Endothelial cell of umbilical vein (primary cell): ENCODE data around the gene RNF175. TPM values are rescaled to one million over a fixed set of nuclear protein-coding genes. Genes with fewer than 3 reads are reported as not detected.

ENCODE experiments used
- BruUV-seq: library from RNA; stranded (reverse); fragments of 400-500 nt; replicated peaks from 2 replicates; lab custom pipeline; 2021; lab: Mats Ljungman, UMichigan
- CTCF ChIA-PET: fragments of 300-600, 350-600 bp; sonication (Branson Sonifier 250); formaldehyde crosslinking; loops from one replicate; lab custom pipeline; 2021; ENCODE audit warnings: antibody characterized with exemption, inconsistent platforms; lab: Charles Lee
- POLR2A ChIA-PET: fragments of 300-600, 350-600 bp; sonication (Branson Sonifier 250); formaldehyde crosslinking; loops from one replicate; lab custom pipeline; 2021; ENCODE audit warnings: antibody characterized with exemption, inconsistent platforms; lab: Charles Lee
- DNase-seq: peaks from one replicate; pipeline ENCODE4 v3.0.0-alpha.2; 2011; ENCODE audit warnings: low read depth, low spot score
- FAIRE-seq: peaks from 2 replicates; lab custom pipeline; 2011; peaks lifted over from hg19 to GRCh38; lab: Jason Lieb, UNC
- H2AFZ ChIP-seq: 2 replicates; pipeline ENCODE4 v1.6.0; 2012; ENCODE audit warnings: low read depth, low read length, control low read depth, inconsistent platforms
- H3K27ac ChIP-seq: 2 replicates; pipeline ENCODE4 v1.5.1; 2011; ENCODE audit warnings: low read depth, mild to moderate bottlenecking, control low read depth, low read length, moderate library complexity; ENCODE audit not compliant: insufficient read depth
- H3K27me3 ChIP-seq, 2 experiments: 2 replicates each; pipeline versions ENCODE4 v1.6.0 to v1.6.1; 2011; ENCODE audit warnings: low read length in 2 of 2, mixed read lengths in 1 of 2; ENCODE audit not compliant: control insufficient read depth in 2 of 2, insufficient read depth in 2 of 2
- H3K36me3 ChIP-seq, 2 experiments: 2 replicates in 1 of 2; 3 replicates in 1 of 2; pipeline ENCODE4 v1.5.1; 2011; ENCODE audit warnings: low read length in 2 of 2, mild to moderate bottlenecking in 1 of 2, moderate library complexity in 1 of 2; ENCODE audit not compliant: control insufficient read depth in 2 of 2, insufficient read depth in 2 of 2; ENCODE audit errors: extremely low read depth in 1 of 2
- H3K4me1 ChIP-seq: 3 replicates; pipeline ENCODE4 v1.5.1; 2011; ENCODE audit warnings: mild to moderate bottlenecking, low read length; ENCODE audit not compliant: control insufficient read depth, insufficient read depth; ENCODE audit errors: extremely low read depth
- H3K4me2 ChIP-seq: 2 replicates; pipeline ENCODE4 v1.6.1; 2011; ENCODE audit warnings: low read length, control low read depth, mixed read lengths; ENCODE audit not compliant: insufficient read depth
- H3K4me3 ChIP-seq, 3 experiments: fragments of 200-600 bp in 1 of 3; sonication (generic), shearing (Covaris generic) in 1 of 3; replicated peaks in 1 of 3; 2 replicates each; pipeline ENCODE4 v1.5.1; 2011 to 2016; ENCODE audit warnings: control low read depth in 3 of 3, low read length in 3 of 3, mild to moderate bottlenecking in 2 of 3, inconsistent platforms in 1 of 3, low read depth in 1 of 3, moderate library complexity in 1 of 3; ENCODE audit not compliant: insufficient read depth in 1 of 3
- H3K79me2 ChIP-seq: 2 replicates; pipeline ENCODE4 v1.6.0; 2012; ENCODE audit warnings: low read length, inconsistent platforms; ENCODE audit not compliant: control insufficient read depth, insufficient read depth
- H3K9ac ChIP-seq: replicated peaks from 2 replicates; pipeline ENCODE3; 2011; ENCODE audit warnings: low read length, control low read depth; ENCODE audit not compliant: insufficient read depth; ENCODE audit errors: extremely low read depth
- H3K9me1 ChIP-seq: replicated peaks from 3 replicates; pipeline ENCODE4 v1.6.0; 2011; ENCODE audit warnings: mild to moderate bottlenecking, low read length; ENCODE audit not compliant: control insufficient read depth, insufficient read depth; ENCODE audit errors: extremely low read depth
- H3K9me3 ChIP-seq: replicated peaks from 2 replicates; pipeline ENCODE4 v1.5.1; 2012; ENCODE audit warnings: low read length, inconsistent platforms; ENCODE audit not compliant: control insufficient read depth, insufficient read depth
- H4K20me1 ChIP-seq: replicated peaks from 2 replicates; pipeline ENCODE3; 2011; ENCODE audit warnings: mild to moderate bottlenecking, low read length; ENCODE audit not compliant: control insufficient read depth, insufficient read depth; ENCODE audit errors: extremely low read depth
- EZH2 ChIP-seq: IDR thresholded peaks from 2 replicates; pipeline ENCODE4 v1.6.1; 2012; ENCODE audit warnings: borderline replicate concordance, low read depth, mild to moderate bottlenecking, moderate library complexity, low read length, inconsistent platforms; ENCODE audit not compliant: severe bottlenecking
- FOS ChIP-seq: IDR thresholded peaks from 2 replicates; pipeline ENCODE4 v1.6.1; 2011; ENCODE audit warnings: mild to moderate bottlenecking, low read length, moderate library complexity, borderline replicate concordance; ENCODE audit not compliant: insufficient read depth
- GATA2 ChIP-seq: IDR thresholded peaks from 2 replicates; pipeline ENCODE4 v1.7.0; 2011; ENCODE audit warnings: low read depth, mild to moderate bottlenecking, moderate library complexity, mixed read lengths, low read length; ENCODE audit not compliant: insufficient read length, insufficient read depth
- JUN ChIP-seq: IDR thresholded peaks from 2 replicates; pipeline ENCODE4 v1.6.1; 2011; ENCODE audit warnings: borderline replicate concordance, low read depth; ENCODE audit not compliant: insufficient read length, insufficient read depth
- MYC ChIP-seq: IDR thresholded peaks from one replicate; pipeline ENCODE4 v1.6.1; 2011; ENCODE audit warnings: mild to moderate bottlenecking, low read depth, low read length
- POLR2A ChIP-seq: IDR thresholded peaks from 2 replicates; pipeline ENCODE4 v1.6.1; 2012; ENCODE audit warnings: low read depth, mild to moderate bottlenecking, control low read depth, low read length
- POLR2AphosphoS5 ChIP-seq: IDR thresholded peaks from 2 replicates; pipeline ENCODE4 v1.6.1; 2012; ENCODE audit warnings: low read depth, mild to moderate bottlenecking, control low read depth, low read length, moderate library complexity; ENCODE audit not compliant: insufficient read depth
- dilution Hi-C: fragments of 300-500 bp; cut with MboI; formaldehyde crosslinking; loops from one replicate; pipeline ENCODE4 v1.15.0; 2019; ENCODE audit warnings: low sequenced_read_pairs; ENCODE audit not compliant: extremely low pct_ligation_motif_present
- intact Hi-C: fragments of 100-400 bp; cut with micrococcal nuclease; formaldehyde crosslinking; loops from one replicate; pipeline ENCODE4 v1.10.0; 2022
- polyA plus RNA-seq, 4 experiments: library from polyadenylated mRNA; depleted of rRNA in 3 of 4; stranded (reverse) in 3 of 4; unstranded in 1 of 4; fragments of >200 nt; gene quantifications; 2 replicates each; pipeline versions ENCODE4 v1.2.1 to v1.2.3, GENCODE V29; 2011 to 2012; ENCODE audit warnings: missing spikeins in 1 of 4
- total RNA-seq: library from RNA; stranded (reverse); gene quantifications from 2 replicates; pipeline ENCODE4 v1.2.3, GENCODE V29; 2021
- TF ChIP-seq, protein P1 (sequence below): IDR thresholded peaks from 2 replicates; pipeline ENCODE4 v1.6.1; 2011; ENCODE audit not compliant: insufficient read depth, insufficient read length
- TF ChIP-seq, protein P2 (sequence below), 2 donors: IDR thresholded peaks; 1 replicate in 1 of 2; 2 replicates in 1 of 2; pipeline ENCODE4 v1.5.1; 2011; ENCODE audit warnings: low read length in 2 of 2, mild to moderate bottlenecking in 2 of 2, moderate library complexity in 2 of 2, control low read depth in 1 of 2, inconsistent platforms in 1 of 2, low read depth in 1 of 2; ENCODE audit not compliant: insufficient read depth in 1 of 2; ENCODE audit errors: extremely low read depth in 1 of 2

The RNF175 gene
- total and polyA plus RNA-seq, 2 donors (not counting 3 experiments of a cell fraction or from before 2014, with no cell fraction given) = not detected

DNA sequence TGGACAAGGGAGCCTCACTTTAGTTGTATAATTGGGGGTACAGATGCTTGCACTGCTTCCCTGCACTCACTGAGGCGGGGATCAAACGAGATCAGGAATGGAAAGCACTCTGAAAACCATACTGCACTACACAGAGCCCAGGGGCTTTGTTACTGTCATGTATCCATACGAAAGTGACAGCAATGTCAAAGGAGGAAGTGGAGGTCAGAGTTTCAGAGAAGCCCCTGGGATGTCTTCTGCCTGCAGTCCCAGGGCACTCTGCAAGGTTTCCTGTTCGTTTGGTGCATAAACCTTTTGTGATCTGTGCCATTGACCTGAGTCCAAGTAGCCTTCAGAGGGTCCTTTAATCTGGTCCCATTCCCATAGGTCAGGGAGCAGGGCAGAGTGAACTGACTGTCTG lies 31.2 kb downstream of the RNF175 start:
- intact Hi-C loops = no loop called here
- no peak for TF ChIP-seq JUN
- TF ChIP-seq MYC = no peak
- BruUV-seq = no TSS peak

DNA sequence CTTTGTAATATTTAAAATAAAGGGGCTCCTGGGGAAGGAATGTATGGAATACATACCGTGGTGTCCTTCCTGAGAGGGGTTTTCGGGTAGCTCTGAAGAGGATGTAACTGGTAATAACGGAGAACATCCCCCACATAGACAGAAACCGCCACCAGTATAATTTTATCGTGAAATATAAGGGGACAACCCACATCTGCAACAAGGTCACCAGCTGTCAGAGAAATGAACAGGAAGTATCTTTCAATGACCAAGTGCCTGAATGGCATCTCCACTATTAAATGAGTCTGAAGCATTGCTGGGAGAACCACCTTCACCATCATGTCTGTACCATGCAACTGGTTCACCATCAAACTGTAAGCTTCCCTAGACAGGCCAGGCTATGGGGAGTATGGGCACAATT lies 31.7 kb downstream of the RNF175 start:
- no peak overlapping the region for H3K4me3 ChIP-seq
- FAIRE-seq (no peak), DNase-seq (no peak)
- no peaks in the 10 kb centered on the region for H3K27me3 ChIP-seq
- no peaks in the 10 kb centered on the region for H4K20me1 ChIP-seq
- intact Hi-C loops (no loop called here), dilution Hi-C loops (no loop called here)
- ChIA-PET CTCF (interaction anchor here (1.1 to 1.2 kb wide), 2 partner anchors 19 to 85 kb away, joined by 3 to 4 read pairs; no protein-coding TSS in a partner anchor), POLR2A (no interaction called here)
- no peak overlapping the region for H3K4me2 ChIP-seq
- no peak overlapping the region for H3K9ac ChIP-seq
- no peaks in the 10 kb centered on the region for H3K4me1 ChIP-seq
- no peaks in the 10 kb centered on the region for H3K79me2 ChIP-seq
- H3K36me3 ChIP-seq = no peaks in the 10 kb centered on the region
- no peak overlapping the region for H2AFZ ChIP-seq
- TF ChIP-seq EZH2 = no peak
- TF ChIP-seq FOS = no peak
- TF ChIP-seq POLR2A = no peak
- TF ChIP-seq MYC = no peak
- TF ChIP-seq JUN = no peak
- TF ChIP-seq, protein P1, sequence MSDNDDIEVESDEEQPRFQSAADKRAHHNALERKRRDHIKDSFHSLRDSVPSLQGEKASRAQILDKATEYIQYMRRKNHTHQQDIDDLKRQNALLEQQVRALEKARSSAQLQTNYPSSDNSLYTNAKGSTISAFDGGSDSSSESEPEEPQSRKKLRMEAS = no peak
- TF ChIP-seq, protein P2, sequence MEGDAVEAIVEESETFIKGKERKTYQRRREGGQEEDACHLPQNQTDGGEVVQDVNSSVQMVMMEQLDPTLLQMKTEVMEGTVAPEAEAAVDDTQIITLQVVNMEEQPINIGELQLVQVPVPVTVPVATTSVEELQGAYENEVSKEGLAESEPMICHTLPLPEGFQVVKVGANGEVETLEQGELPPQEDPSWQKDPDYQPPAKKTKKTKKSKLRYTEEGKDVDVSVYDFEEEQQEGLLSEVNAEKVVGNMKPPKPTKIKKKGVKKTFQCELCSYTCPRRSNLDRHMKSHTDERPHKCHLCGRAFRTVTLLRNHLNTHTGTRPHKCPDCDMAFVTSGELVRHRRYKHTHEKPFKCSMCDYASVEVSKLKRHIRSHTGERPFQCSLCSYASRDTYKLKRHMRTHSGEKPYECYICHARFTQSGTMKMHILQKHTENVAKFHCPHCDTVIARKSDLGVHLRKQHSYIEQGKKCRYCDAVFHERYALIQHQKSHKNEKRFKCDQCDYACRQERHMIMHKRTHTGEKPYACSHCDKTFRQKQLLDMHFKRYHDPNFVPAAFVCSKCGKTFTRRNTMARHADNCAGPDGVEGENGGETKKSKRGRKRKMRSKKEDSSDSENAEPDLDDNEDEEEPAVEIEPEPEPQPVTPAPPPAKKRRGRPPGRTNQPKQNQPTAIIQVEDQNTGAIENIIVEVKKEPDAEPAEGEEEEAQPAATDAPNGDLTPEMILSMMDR (IDR thresholded peaks at IDR 0.05; ENCODE audit: extremely low read depth in 1 of 2, insufficient read depth in 1 of 2, low read depth in 1 of 2, low read length in 2 of 2) = no peak
- no peak for TF ChIP-seq GATA2
- TF ChIP-seq POLR2AphosphoS5 = no peak
- no peaks in the 10 kb centered on the region for H3K9me3 ChIP-seq
- H3K9me1 ChIP-seq = no peaks in the 10 kb centered on the region
- BruUV-seq = no TSS peak
- no peak overlapping the region for H3K27ac ChIP-seq

More for the DNA sequence above, 31.2 kb downstream of the RNF175 start:
- H3K27ac ChIP-seq = no peak overlapping the region
- no peaks in the 10 kb centered on the region for H3K4me1 ChIP-seq
- H3K36me3 ChIP-seq = no peaks in the 10 kb centered on the region
- no peak overlapping the region for H3K9ac ChIP-seq
- DNase-seq = no peak
- no peak for FAIRE-seq
- H3K27me3 ChIP-seq = no peaks in the 10 kb centered on the region
- H3K9me1 ChIP-seq = no peaks in the 10 kb centered on the region
- CTCF ChIA-PET = interaction anchor here (1.1 kb wide), 1 partner anchor 18 kb away, joined by 3 read pairs; no protein-coding TSS in a partner anchor
- dilution Hi-C loops = no loop called here
- no peak overlapping the region for H2AFZ ChIP-seq
- no peaks in the 10 kb centered on the region for H4K20me1 ChIP-seq
- H3K4me3 ChIP-seq = no peak overlapping the region
- no peaks in the 10 kb centered on the region for H3K9me3 ChIP-seq
- no peak overlapping the region for H3K4me2 ChIP-seq
- POLR2A ChIA-PET = no interaction called here
- H3K79me2 ChIP-seq = no peaks in the 10 kb centered on the region
